Adipose tissue (tissue), 3 donors: Measurements from ENCODE around the gene COL8A1. TPM values are rescaled to one million over a fixed set of nuclear protein-coding genes. Genes with fewer than 3 reads are reported as not detected.

Experiments
- H3K27ac ChIP-seq: one replicate; pipeline ENCODE4 v1.5.1; 2013; ENCODE audit warnings: low read depth, low read length
- WGBS, 3 donors: extraction: QIAGEN DNeasy Blood & Tissue Kit; methylation state at CpG; one replicate each; pipeline ENCODE4 v1.1.7; 2013; 5-methylcytosine and 5-hydroxymethylcytosine counted together
- polyA plus RNA-seq, 3 donors: library from polyadenylated mRNA; stranded (reverse); fragments of 200-250 nt; gene quantifications; one replicate each; pipeline ENCODE4 v1.2.3, GENCODE V29; 2013
- donor health status: healthy with polysubstance abuse.
- donor health status: Bipolar disorder and iron deficiency.
- donor health status: healthy.

Gene COL8A1
- polyA plus RNA-seq, 3 donors: 0.60 to 12.7 (median 11.7) TPM

DNA sequence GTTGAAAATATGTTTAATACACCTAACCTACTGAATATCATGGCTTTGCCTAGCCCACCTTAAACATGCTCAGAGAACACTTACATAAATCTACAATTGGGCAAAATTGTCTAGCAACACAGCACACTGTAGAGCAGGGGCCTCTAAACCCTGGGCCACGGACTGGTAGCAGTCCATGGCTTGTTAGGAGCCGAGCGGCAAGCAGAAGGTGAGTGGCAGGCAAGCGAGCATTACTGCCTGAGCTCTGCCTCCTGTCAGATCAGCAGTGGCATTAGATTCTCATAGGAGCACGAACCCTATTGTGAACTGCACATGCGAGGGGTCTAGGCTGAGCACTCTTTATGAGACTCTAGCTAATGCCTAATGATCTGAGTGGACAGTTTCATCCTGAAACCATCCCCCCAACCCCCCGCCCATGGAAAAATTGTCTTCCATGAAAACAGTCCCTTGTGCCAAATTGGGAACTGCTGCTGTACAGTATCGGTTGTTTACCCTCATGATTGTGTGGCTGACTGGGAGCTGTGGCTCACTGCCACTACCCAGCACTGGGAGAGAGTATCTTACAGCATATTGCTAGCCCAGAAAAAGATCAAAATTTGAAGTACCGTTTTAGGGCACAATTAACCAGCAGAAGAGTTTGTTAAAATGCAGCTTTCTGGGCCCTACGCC lies 205.3 kb downstream of the COL8A1 start:
- no peak overlapping the region for H3K27ac ChIP-seq
- 45 to 68% (median 61%) methylated on average over 10 of the region's 10 CpGs for WGBS, 3 donors

DNA sequence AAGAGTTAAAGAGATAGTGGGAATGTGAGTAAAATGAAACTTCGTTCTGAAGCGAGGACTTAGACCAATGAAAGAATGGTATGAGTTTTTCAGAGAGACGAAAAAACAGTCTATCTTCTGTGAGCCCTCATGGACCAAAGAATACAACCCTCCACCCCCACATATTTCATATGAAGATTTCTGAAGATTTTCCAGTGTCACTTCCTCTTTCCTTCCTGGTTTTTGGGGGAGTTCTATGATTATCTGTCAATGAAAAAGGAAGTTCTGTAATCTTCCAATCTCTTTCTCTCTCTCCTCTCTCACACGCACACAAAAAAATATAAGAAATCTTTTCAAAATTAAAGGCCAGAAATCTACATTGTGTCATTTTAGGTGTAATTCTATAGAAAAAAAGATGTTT lies 206.9 kb downstream of the COL8A1 start:
- WGBS, 3 donors: 32 to 73% (median 49%) methylated on average over 4 of the region's 4 CpGs
- no peak overlapping the region for H3K27ac ChIP-seq

DNA sequence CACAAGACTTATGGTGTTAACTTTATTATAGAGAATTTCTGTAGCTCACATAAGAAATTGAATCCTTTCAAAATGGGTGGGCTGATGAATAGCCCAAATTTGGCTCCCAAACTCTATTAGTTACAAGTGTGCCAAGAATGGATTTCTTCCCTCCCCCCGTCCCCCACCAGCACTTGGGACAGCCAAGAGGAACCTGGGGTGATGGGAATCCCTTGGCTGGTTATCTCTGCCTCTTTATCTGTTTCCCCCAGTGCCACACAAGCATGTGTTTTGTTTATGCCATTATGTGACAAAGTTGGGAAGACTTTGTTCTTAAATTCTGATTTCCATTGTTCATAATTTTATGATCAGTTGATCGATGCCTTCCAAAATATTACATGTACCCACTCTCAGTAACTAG lies 207.6 kb downstream of the COL8A1 start:
- WGBS, 3 donors: 49 to 66% (median 61%) methylated on average over 2 of the region's 2 CpGs
- no peak overlapping the region for H3K27ac ChIP-seq

DNA sequence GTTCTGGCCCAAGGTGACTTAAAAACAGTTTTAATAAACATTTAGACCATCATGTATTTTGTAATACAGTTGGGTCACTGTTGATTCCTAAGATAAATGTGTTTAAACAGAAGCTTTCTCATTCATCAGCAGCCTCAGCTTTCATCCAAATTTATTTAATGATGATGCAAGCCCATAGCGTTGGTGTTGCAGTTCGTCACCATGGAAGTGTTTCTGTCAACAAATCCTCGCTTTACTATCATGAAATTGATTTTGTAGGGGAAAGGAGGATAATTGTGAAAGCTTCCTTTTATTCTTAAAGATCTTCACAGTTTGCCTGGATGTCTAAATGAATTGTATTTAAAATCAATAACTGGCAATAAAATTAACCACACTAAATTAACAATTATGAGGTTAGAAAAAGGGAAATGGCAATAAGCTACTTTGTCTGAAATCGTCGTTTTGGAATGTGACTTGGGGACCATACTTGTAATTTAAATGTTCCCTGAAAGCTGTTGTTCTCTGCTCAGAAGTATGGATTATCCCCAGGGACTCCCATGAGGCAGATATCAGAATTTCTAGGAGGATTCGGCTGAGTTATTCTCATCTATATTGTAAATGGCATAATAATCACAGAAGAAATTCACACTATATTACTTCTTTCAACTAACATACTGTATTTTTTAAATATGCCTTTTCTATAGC lies 208.2 kb downstream of the COL8A1 start:
- 26 to 52% (median 28%) methylated on average over 6 of the region's 6 CpGs for WGBS, 3 donors

GRCh38 chr3:99848433-99848832 lies 210.0 kb downstream of the COL8A1 start:
- 95 to 96% (median 96%) methylated on average over 6 of the region's 6 CpGs for WGBS, 3 donors
- no peak overlapping the region for H3K27ac ChIP-seq

More for the DNA sequence above, 208.2 kb downstream of the COL8A1 start:
- H3K27ac ChIP-seq: no peak overlapping the region

Other genes with a start within 250 kb of the COL8A1 start
- 10 to 100 TPM; 19.7 to 30.5 (median 27.6) TPM for gene CMSS1, start 179.3 kb downstream of the COL8A1 start, polyA plus RNA-seq